HepG2 (cell line): Measurements from ENCODE around the gene PLCB1. TPM values are rescaled to one million over a fixed set of nuclear protein-coding genes. Genes with fewer than 3 reads are reported as not detected.

Experiments
- ATAC-seq: fragments of 200-7000 bp; cut with Tn5 transposase; 3 replicates; pipeline ENCODE4 v1.9.1; 2020; ENCODE audit warnings: mild to moderate bottlenecking, moderate library complexity
- BruUV-seq: library from RNA; stranded (reverse); fragments of 400-500 nt; replicated peaks from 2 replicates; lab custom pipeline; 2021; lab: Mats Ljungman, UMichigan
- CTCF ChIA-PET: fragments of 300-600 bp; formaldehyde crosslinking; extraction: SDS; loops from one replicate; lab custom pipeline; 2021; ENCODE audit warnings: low total read pairs, inconsistent platforms, low intra/inter-chr PET ratio; lab: Yijun Ruan, JAX
- POLR2A ChIA-PET: fragments of 350-600 bp; sonication (Branson Sonifier 250); formaldehyde crosslinking; loops from one replicate; lab custom pipeline; 2020; ENCODE audit warnings: antibody characterized with exemption, inconsistent platforms; lab: Yijun Ruan, JAX
- DNase-seq: peaks from one replicate; pipeline ENCODE4 v3.0.0-alpha.2; 2015; ENCODE audit warnings: low spot score
- FAIRE-seq: peaks from 3 replicates; lab custom pipeline; 2011; peaks lifted over from hg19 to GRCh38; lab: Jason Lieb, UNC
- H2AFZ ChIP-seq: one replicate; pipeline ENCODE4 v1.6.1; 2011; ENCODE audit warnings: low read length, inconsistent platforms
- H3K27ac ChIP-seq: fragments of 300-600 bp; 3 replicates; pipeline ENCODE4 v1.8.0; 2011; ENCODE audit warnings: mixed run types, mild to moderate bottlenecking, mixed read lengths, low read length, inconsistent platforms; ENCODE audit not compliant: insufficient read depth; ENCODE audit errors: extremely low read length
- H3K27me3 ChIP-seq, 2 experiments: fragments of 200-600 bp in 1 of 2; 2 replicates in 1 of 2; 3 replicates in 1 of 2; pipeline versions ENCODE4 v1.6.0 to v1.8.0; 2011; ENCODE audit warnings: low read length in 2 of 2, mild to moderate bottlenecking in 2 of 2, moderate library complexity in 2 of 2, inconsistent platforms in 1 of 2; ENCODE audit not compliant: insufficient read depth in 2 of 2, control insufficient read depth in 1 of 2
- H3K36me3 ChIP-seq, 2 experiments: fragments of 200-600 bp in 1 of 2; replicated peaks in 1 of 2; 2 replicates in 1 of 2; 3 replicates in 1 of 2; pipeline versions ENCODE4 v1.5.1 to v1.8.0; 2011; ENCODE audit warnings: low read length in 2 of 2, inconsistent platforms in 1 of 2; ENCODE audit not compliant: insufficient read depth in 2 of 2, control insufficient read depth in 1 of 2
- H3K4me1 ChIP-seq: 2 replicates; pipeline ENCODE4 v1.5.1; 2012; ENCODE audit warnings: low read length, inconsistent platforms; ENCODE audit not compliant: insufficient read depth
- H3K4me2 ChIP-seq: 2 replicates; pipeline ENCODE4 v1.6.0; 2011; ENCODE audit warnings: low read depth, low read length, inconsistent platforms
- H3K4me3 ChIP-seq, 3 experiments: fragments of 200-600 bp in 1 of 3; sonication (generic), shearing (Covaris generic) in 1 of 3; replicated peaks in 1 of 3; 2 replicates each; pipeline ENCODE4 v1.5.1; 2011 to 2016; ENCODE audit warnings: low read length in 3 of 3, inconsistent platforms in 2 of 3, low read depth in 2 of 3, mild to moderate bottlenecking in 2 of 3, control low read depth in 1 of 3, mixed read lengths in 1 of 3; ENCODE audit not compliant: insufficient read depth in 1 of 3
- H3K79me2 ChIP-seq: one replicate; pipeline ENCODE4 v1.6.1; 2011; ENCODE audit warnings: low read length, inconsistent platforms; ENCODE audit not compliant: insufficient read depth
- H3K9ac ChIP-seq: 2 replicates; pipeline ENCODE4 v1.6.0; 2011; ENCODE audit warnings: mild to moderate bottlenecking, low read depth, low read length, inconsistent platforms; ENCODE audit not compliant: insufficient read depth
- H3K9me3 ChIP-seq: 2 replicates; pipeline ENCODE4 v1.5.1; 2012; ENCODE audit warnings: mild to moderate bottlenecking, low read length
- H4K20me1 ChIP-seq: 2 replicates; pipeline ENCODE4 v1.6.0; 2011; ENCODE audit warnings: inconsistent platforms, mild to moderate bottlenecking, low read length, moderate library complexity; ENCODE audit not compliant: insufficient read depth
- BCLAF1 ChIP-seq: fragments of 450-650 bp; IDR thresholded peaks from 2 replicates; pipeline ENCODE4 v1.6.1; 2017; ENCODE audit warnings: mild to moderate bottlenecking
- E2F2 ChIP-seq: sonication (generic); formaldehyde crosslinking; IDR thresholded peaks from 2 replicates; pipeline ENCODE4 v1.4.0; 2020; ENCODE audit warnings: missing genetic modification reagents, borderline replicate concordance
- SMARCC2 ChIP-seq: fragments of 450-650 bp; IDR thresholded peaks from 2 replicates; pipeline ENCODE4 v1.6.1; 2017; ENCODE audit warnings: antibody characterized with exemption, mild to moderate bottlenecking
- ZBTB2 ChIP-seq: sonication (generic); formaldehyde crosslinking; IDR thresholded peaks from 2 replicates; pipeline ENCODE4 v1.8.0; 2022; ENCODE audit warnings: low read depth, missing genetic modification reagents
- ZNF318 ChIP-seq: sonication (generic); formaldehyde crosslinking; IDR thresholded peaks from 2 replicates; pipeline ENCODE4 v1.4.0; 2020; ENCODE audit warnings: mild to moderate bottlenecking, missing genetic modification reagents
- ZNF512B ChIP-seq: sonication (generic); formaldehyde crosslinking; IDR thresholded peaks from 2 replicates; pipeline ENCODE4 v1.5.1; 2020; ENCODE audit warnings: missing genetic modification reagents, mild to moderate bottlenecking, borderline replicate concordance
- ZNF772 ChIP-seq: sonication (generic); formaldehyde crosslinking; IDR thresholded peaks from 2 replicates; pipeline ENCODE4 v1.5.0; 2020; ENCODE audit warnings: mild to moderate bottlenecking, missing genetic modification reagents
- WGBS: methylation state at CpG from one replicate; pipeline ENCODE4 v1.1.6; 2017; ENCODE audit warnings: low lambda C conversion rate; 5-methylcytosine and 5-hydroxymethylcytosine counted together
- in situ Hi-C: cut with HindIII; loops from 2 replicates; pipeline ENCODE4 v1.10.0; 2017; ENCODE audit warnings: low pct_unique_long_range_greater_than_20kb; ENCODE audit not compliant: extremely low pct_ligation_motif_present
- intact Hi-C: fragments of 100-400 bp; cut with micrococcal nuclease; formaldehyde crosslinking; loops from one replicate; pipeline ENCODE4 v1.10.0; 2022; ENCODE audit not compliant: unreplicated experiment
- polyA plus RNA-seq, 8 experiments: library from polyadenylated mRNA; depleted of rRNA in 3 of 8; stranded (reverse) in 7 of 8; unstranded in 1 of 8; fragments of >200 nt; fragmentation: Illumina TruSeq in 4 of 8; extraction: Trizol in 4 of 8; gene quantifications; 2 replicates each; pipeline versions ENCODE4 v1.2.1 to v1.2.3, GENCODE V29; 2011 to 2016; ENCODE audit warnings: low read depth in 4 of 8, missing spikeins in 1 of 8, mixed read lengths in 1 of 8; ENCODE audit not compliant: insufficient read depth in 1 of 8
- total RNA-seq, 5 experiments: library from RNA; depleted of rRNA; stranded (reverse); fragments of >200 nt; fragmentation: Illumina TruSeq; extraction: Trizol; gene quantifications; 2 replicates each; pipeline ENCODE4 v1.2.3, GENCODE V29; 2016; ENCODE audit warnings: low read depth in 1 of 5

PLCB1 gene
- total and polyA plus RNA-seq, 2 of the 13 experiments (the other 11 are each of a cell fraction or from before 2014, with no cell fraction given): 42.4 to 55.9 TPM

GRCh38 chr20:8642247-8642646 is 510.2 kb downstream of the PLCB1 start:
- ATAC-seq (no peak), FAIRE-seq (no peak), DNase-seq (no peak)
- no peak overlapping the region for H3K27ac ChIP-seq
- H3K79me2 ChIP-seq: no peaks in the 10 kb centered on the region
- no peaks in the 10 kb centered on the region for H4K20me1 ChIP-seq
- H2AFZ ChIP-seq: no peak overlapping the region
- no peaks in the 10 kb centered on the region for H3K4me1 ChIP-seq
- 89% methylated on average over 1 of the region's 1 CpG for WGBS
- POLR2A ChIA-PET: no interaction called here
- peaks cover 3 to 15% of the 10 kb centered on the region in 2 experiments; a peak in 4 of 5 replicates for H3K36me3 ChIP-seq
- no peaks in the 10 kb centered on the region for H3K9me3 ChIP-seq
- in situ Hi-C loops: no loop called here
- no peak overlapping the region for H3K9ac ChIP-seq
- CTCF ChIA-PET: no interaction called here
- H3K27me3 ChIP-seq: no peaks in the 10 kb centered on the region
- H3K4me2 ChIP-seq: no peak overlapping the region
- H3K4me3 ChIP-seq: no peak overlapping the region
- BruUV-seq: no TSS peak
- TF ChIP-seq BCLAF1 (no peak), E2F2 (no peak), ZNF772 (CRISPR knock-in tag) (no peak), ZNF512B (CRISPR knock-in tag) (no peak), SMARCC2 (no peak), ZBTB2 (CRISPR knock-in tag) (no peak), ZNF318 (CRISPR knock-in tag) (no peak)
- intact Hi-C loops: no loop called here
